H1 (cell line): Measurements from ENCODE around the gene MYH7.

Experiments
- EZH2 ChIP-seq: fragments of 200-600 bp; sonication (generic); IDR thresholded peaks from 2 replicates; pipeline ENCODE4 v1.7.1; 2012; ENCODE audit warnings: low read depth, mild to moderate bottlenecking, moderate library complexity, low read length, inconsistent platforms; ENCODE audit not compliant: severe bottlenecking
- KDM5A ChIP-seq: fragments of 200-600 bp; IDR thresholded peaks from 2 replicates; pipeline ENCODE4 v1.7.1; 2012; ENCODE audit warnings: mild to moderate bottlenecking, low read length, inconsistent platforms, mixed read lengths
- RXRA ChIP-seq: IDR thresholded peaks from 2 replicates; pipeline ENCODE4 v1.6.1; 2011; ENCODE audit warnings: low read depth, mild to moderate bottlenecking, low read length, moderate library complexity; ENCODE audit not compliant: insufficient read depth
- SP2 ChIP-seq: IDR thresholded peaks from 2 replicates; pipeline ENCODE4 v1.6.1; 2012; ENCODE audit warnings: mild to moderate bottlenecking, low read length, inconsistent platforms
- TCF12 ChIP-seq: IDR thresholded peaks from 2 replicates; pipeline ENCODE4 v1.6.1; 2011; ENCODE audit warnings: low read depth, mild to moderate bottlenecking, low read length
- TF ChIP-seq, protein P1 (sequence below), 3 experiments: IDR thresholded peaks; 1 replicate in 2 of 3; 2 replicates in 1 of 3; pipeline versions ENCODE4 v1.5.1 to v1.6.1; 2011; ENCODE audit warnings: low read length in 3 of 3, mild to moderate bottlenecking in 3 of 3, inconsistent platforms in 2 of 3, low read depth in 1 of 3, moderate library complexity in 1 of 3; ENCODE audit not compliant: insufficient read depth in 1 of 3; ENCODE audit errors: control extremely low read depth in 1 of 3
- TF ChIP-seq, protein P2 (sequence below): fragments of 300-600 bp; sonication (generic); IDR thresholded peaks from 2 replicates; pipeline ENCODE4 v1.7.1; 2012; ENCODE audit warnings: low read length, moderate library complexity, mild to moderate bottlenecking, inconsistent platforms; ENCODE audit not compliant: insufficient replicate concordance
- TF ChIP-seq, protein P3 (sequence below): IDR thresholded peaks from 2 replicates; pipeline ENCODE4 v1.6.1; 2012; ENCODE audit warnings: inconsistent platforms

DNA sequence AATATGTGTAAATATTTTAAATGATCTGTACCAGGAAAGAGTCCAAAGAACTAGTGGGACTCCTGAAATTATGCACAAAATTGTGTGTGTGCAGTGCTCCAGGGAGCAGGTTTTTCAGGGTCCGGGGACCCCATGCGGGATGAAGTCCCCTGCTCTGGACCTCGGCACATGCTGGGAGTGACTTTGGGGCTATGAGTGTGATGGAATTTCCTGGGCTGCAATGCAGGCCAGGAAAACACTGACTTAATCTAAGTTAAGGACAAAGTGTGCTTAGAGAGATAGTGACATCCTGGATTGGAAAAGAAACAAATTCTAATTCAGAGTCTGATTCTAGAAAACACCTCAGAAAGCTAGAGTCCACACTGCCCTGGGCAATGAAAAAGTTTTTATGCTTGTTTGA lies 21.2 kb downstream of the MYH7 start:
- TF ChIP-seq, protein P1, sequence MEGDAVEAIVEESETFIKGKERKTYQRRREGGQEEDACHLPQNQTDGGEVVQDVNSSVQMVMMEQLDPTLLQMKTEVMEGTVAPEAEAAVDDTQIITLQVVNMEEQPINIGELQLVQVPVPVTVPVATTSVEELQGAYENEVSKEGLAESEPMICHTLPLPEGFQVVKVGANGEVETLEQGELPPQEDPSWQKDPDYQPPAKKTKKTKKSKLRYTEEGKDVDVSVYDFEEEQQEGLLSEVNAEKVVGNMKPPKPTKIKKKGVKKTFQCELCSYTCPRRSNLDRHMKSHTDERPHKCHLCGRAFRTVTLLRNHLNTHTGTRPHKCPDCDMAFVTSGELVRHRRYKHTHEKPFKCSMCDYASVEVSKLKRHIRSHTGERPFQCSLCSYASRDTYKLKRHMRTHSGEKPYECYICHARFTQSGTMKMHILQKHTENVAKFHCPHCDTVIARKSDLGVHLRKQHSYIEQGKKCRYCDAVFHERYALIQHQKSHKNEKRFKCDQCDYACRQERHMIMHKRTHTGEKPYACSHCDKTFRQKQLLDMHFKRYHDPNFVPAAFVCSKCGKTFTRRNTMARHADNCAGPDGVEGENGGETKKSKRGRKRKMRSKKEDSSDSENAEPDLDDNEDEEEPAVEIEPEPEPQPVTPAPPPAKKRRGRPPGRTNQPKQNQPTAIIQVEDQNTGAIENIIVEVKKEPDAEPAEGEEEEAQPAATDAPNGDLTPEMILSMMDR (IDR thresholded peaks at IDR 0.05; ENCODE audit: control extremely low read depth in 1 of 3, insufficient read depth in 1 of 3, low read depth in 1 of 3, low read length in 3 of 3), result no peak
- no peak for TF ChIP-seq SP2
- no peak for TF ChIP-seq TCF12
- TF ChIP-seq EZH2, result no peak
- TF ChIP-seq KDM5A, result no peak
- TF ChIP-seq, protein P2, sequence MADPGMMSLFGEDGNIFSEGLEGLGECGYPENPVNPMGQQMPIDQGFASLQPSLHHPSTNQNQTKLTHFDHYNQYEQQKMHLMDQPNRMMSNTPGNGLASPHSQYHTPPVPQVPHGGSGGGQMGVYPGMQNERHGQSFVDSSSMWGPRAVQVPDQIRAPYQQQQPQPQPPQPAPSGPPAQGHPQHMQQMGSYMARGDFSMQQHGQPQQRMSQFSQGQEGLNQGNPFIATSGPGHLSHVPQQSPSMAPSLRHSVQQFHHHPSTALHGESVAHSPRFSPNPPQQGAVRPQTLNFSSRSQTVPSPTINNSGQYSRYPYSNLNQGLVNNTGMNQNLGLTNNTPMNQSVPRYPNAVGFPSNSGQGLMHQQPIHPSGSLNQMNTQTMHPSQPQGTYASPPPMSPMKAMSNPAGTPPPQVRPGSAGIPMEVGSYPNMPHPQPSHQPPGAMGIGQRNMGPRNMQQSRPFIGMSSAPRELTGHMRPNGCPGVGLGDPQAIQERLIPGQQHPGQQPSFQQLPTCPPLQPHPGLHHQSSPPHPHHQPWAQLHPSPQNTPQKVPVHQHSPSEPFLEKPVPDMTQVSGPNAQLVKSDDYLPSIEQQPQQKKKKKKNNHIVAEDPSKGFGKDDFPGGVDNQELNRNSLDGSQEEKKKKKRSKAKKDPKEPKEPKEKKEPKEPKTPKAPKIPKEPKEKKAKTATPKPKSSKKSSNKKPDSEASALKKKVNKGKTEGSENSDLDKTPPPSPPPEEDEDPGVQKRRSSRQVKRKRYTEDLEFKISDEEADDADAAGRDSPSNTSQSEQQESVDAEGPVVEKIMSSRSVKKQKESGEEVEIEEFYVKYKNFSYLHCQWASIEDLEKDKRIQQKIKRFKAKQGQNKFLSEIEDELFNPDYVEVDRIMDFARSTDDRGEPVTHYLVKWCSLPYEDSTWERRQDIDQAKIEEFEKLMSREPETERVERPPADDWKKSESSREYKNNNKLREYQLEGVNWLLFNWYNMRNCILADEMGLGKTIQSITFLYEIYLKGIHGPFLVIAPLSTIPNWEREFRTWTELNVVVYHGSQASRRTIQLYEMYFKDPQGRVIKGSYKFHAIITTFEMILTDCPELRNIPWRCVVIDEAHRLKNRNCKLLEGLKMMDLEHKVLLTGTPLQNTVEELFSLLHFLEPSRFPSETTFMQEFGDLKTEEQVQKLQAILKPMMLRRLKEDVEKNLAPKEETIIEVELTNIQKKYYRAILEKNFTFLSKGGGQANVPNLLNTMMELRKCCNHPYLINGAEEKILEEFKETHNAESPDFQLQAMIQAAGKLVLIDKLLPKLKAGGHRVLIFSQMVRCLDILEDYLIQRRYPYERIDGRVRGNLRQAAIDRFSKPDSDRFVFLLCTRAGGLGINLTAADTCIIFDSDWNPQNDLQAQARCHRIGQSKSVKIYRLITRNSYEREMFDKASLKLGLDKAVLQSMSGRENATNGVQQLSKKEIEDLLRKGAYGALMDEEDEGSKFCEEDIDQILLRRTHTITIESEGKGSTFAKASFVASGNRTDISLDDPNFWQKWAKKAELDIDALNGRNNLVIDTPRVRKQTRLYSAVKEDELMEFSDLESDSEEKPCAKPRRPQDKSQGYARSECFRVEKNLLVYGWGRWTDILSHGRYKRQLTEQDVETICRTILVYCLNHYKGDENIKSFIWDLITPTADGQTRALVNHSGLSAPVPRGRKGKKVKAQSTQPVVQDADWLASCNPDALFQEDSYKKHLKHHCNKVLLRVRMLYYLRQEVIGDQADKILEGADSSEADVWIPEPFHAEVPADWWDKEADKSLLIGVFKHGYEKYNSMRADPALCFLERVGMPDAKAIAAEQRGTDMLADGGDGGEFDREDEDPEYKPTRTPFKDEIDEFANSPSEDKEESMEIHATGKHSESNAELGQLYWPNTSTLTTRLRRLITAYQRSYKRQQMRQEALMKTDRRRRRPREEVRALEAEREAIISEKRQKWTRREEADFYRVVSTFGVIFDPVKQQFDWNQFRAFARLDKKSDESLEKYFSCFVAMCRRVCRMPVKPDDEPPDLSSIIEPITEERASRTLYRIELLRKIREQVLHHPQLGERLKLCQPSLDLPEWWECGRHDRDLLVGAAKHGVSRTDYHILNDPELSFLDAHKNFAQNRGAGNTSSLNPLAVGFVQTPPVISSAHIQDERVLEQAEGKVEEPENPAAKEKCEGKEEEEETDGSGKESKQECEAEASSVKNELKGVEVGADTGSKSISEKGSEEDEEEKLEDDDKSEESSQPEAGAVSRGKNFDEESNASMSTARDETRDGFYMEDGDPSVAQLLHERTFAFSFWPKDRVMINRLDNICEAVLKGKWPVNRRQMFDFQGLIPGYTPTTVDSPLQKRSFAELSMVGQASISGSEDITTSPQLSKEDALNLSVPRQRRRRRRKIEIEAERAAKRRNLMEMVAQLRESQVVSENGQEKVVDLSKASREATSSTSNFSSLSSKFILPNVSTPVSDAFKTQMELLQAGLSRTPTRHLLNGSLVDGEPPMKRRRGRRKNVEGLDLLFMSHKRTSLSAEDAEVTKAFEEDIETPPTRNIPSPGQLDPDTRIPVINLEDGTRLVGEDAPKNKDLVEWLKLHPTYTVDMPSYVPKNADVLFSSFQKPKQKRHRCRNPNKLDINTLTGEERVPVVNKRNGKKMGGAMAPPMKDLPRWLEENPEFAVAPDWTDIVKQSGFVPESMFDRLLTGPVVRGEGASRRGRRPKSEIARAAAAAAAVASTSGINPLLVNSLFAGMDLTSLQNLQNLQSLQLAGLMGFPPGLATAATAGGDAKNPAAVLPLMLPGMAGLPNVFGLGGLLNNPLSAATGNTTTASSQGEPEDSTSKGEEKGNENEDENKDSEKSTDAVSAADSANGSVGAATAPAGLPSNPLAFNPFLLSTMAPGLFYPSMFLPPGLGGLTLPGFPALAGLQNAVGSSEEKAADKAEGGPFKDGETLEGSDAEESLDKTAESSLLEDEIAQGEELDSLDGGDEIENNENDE, result no peak
- TF ChIP-seq RXRA, result no peak
- TF ChIP-seq, protein P3, sequence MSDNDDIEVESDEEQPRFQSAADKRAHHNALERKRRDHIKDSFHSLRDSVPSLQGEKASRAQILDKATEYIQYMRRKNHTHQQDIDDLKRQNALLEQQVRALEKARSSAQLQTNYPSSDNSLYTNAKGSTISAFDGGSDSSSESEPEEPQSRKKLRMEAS, result no peak
